ENCODE data around the gene TNRC6C.
"Not testable (repeated sequence)": the region's sequence is repeated elsewhere in the genome, so short reads cannot be mapped to it uniquely, and the experiment has no call there.

The TNRC6C gene

DNA sequence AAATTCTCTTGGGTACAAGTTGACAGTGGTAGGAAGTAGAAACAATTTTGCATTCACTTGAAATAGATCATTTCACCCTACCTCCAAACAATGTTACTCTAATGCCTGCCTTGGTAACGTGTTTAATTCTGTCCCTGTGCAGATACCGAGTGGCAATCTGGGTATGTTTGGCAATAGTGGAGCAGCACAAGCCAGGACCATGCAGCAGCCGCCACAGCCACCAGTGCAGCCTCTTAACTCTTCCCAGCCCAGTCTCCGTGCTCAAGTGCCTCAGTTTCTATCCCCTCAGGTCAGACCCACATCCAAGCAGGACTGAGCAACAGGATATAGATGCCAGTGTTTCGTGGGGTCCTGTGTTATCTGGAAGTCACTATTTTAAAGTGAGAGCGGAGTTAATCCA lies 120.8 kb downstream of the TNRC6C start:
- no peaks in the 10 kb centered on the region for H3K4me1 ChIP-seq (ENCODE audit: control insufficient read depth, low read depth, low read length)
- H3K27ac ChIP-seq (ENCODE audit: low read length) = no peak overlapping the region
- peaks cover 54% of the 10 kb centered on the region for H3K36me3 ChIP-seq (ENCODE audit: control insufficient read depth, low read depth, low read length)
- H3K4me3 ChIP-seq (ENCODE audit: low read length) = no peak overlapping the region
- no peaks in the 10 kb centered on the region for H3K27me3 ChIP-seq (ENCODE audit: control insufficient read depth, insufficient read depth, low read length)
- no peaks in the 10 kb centered on the region for H3K9me3 ChIP-seq (ENCODE audit: control insufficient read depth, low read depth, low read length)
- no peak overlapping the region for H3K9ac ChIP-seq (ENCODE audit: low read length)

DNA sequence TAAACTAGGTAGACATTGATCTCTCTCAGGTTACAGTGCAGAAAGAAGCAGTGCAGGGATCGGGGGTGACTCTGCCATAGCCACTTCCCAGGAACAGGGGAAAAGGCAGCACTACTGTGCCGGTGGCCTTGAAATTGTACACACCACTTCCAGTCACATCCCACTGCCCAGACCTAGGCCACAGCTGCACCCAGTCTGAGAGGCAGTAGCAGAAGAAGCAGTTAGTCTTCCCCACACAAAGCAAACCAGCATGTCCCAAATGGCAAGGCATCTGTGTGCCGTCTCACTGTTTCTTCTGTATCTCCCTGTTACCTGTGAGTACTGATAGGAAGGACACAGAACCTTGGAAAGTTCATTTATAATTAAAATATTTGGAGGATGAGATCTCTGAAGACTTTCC lies 123.0 kb downstream of the TNRC6C start:
- Histone ChIP-seq H3K27ac (ENCODE audit: low read length) (no peak overlapping the region), H3K9ac (ENCODE audit: low read length) (no peak overlapping the region), H3K36me3 (ENCODE audit: control insufficient read depth, low read depth, low read length) (peaks cover 40% of the 10 kb centered on the region), H3K9me3 (ENCODE audit: control insufficient read depth, low read depth, low read length) (no peaks in the 10 kb centered on the region), H3K27me3 (ENCODE audit: control insufficient read depth, insufficient read depth, low read length) (no peaks in the 10 kb centered on the region), H3K4me3 (ENCODE audit: low read length) (no peak overlapping the region), H3K4me1 (ENCODE audit: control insufficient read depth, low read depth, low read length) (no peaks in the 10 kb centered on the region)

DNA sequence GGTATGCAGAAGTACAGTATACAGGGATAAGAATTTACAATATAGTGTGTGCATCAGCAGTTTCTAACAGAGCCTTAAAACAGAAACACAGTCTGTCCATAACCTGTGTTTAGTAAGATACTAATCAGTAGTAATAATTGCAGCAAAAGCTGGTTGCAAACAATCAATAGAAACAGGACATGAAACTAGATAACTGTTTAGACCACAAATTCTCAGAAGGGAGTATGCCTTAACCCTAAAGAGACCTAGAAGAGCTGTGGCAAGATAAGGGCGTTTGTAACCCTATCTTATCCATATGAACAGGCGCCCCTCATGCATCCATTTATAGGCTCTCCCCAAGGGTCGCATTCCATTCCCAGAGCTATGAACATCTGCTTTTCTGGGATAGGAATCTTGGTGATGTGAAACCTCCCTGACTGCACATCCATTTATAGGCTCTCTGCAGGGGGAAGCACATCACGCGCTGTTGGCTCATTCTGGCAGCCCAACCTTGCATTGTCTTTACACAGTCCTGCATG lies 123.9 kb downstream of the TNRC6C start:
- not testable (repeated sequence) for H3K9me3 ChIP-seq (ENCODE audit: control insufficient read depth, low read depth, low read length); H3K9ac ChIP-seq (ENCODE audit: low read length); H3K27me3 ChIP-seq (ENCODE audit: control insufficient read depth, insufficient read depth, low read length); H3K27ac ChIP-seq (ENCODE audit: low read length); H3K4me3 ChIP-seq (ENCODE audit: low read length); H3K4me1 ChIP-seq (ENCODE audit: control insufficient read depth, low read depth, low read length)
- peaks cover 40% of the 10 kb centered on the region for H3K36me3 ChIP-seq (ENCODE audit: control insufficient read depth, low read depth, low read length)

DNA sequence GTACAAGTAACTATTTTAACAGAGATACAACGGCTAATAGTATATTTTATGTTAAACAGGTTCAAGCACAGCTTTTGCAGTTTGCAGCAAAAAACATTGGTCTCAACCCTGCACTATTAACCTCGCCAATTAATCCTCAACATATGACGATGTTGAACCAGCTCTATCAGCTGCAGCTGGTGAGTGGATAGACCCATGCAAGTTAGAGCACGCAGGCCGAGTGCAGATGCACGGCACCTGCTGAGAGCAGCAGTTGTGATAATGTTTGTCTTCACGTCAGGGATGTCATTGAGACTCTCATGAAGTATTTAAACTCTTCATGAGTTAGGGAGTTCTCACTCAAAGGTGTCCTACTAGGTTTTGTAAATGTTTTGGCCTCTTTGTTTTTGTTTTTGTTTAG lies 124.5 kb downstream of the TNRC6C start:
- H3K27me3 ChIP-seq (ENCODE audit: control insufficient read depth, insufficient read depth, low read length) = no peaks in the 10 kb centered on the region
- H3K9me3 ChIP-seq (ENCODE audit: control insufficient read depth, low read depth, low read length) = no peaks in the 10 kb centered on the region
- H3K4me3 ChIP-seq (ENCODE audit: low read length) = no peak overlapping the region
- no peak overlapping the region for H3K9ac ChIP-seq (ENCODE audit: low read length)
- peaks cover 40% of the 10 kb centered on the region for H3K36me3 ChIP-seq (ENCODE audit: control insufficient read depth, low read depth, low read length)
- H3K4me1 ChIP-seq (ENCODE audit: control insufficient read depth, low read depth, low read length) = no peaks in the 10 kb centered on the region
- H3K27ac ChIP-seq (ENCODE audit: low read length) = no peak overlapping the region

DNA sequence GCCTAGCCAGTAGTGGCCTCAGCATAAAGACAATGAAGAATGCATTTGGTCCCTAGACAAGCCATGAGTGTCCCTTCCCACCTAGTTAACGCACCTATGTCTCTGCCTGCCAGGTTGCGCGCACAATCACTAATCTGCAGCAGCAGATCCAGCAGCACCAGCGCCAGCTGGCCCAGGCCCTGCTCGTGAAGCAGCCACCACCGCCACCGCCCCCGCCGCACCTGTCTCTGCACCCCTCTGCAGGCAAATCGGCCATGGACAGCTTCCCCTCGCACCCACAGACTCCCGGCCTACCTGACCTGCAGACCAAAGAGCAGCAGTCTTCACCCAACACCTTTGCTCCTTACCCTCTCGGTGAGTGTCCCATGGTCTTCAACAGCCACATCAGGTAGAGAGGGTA lies 128.2 kb downstream of the TNRC6C start:
- Histone ChIP-seq H3K27me3 (ENCODE audit: control insufficient read depth, insufficient read depth, low read length) (no peaks in the 10 kb centered on the region), H3K4me3 (ENCODE audit: low read length) (no peak overlapping the region), H3K36me3 (ENCODE audit: control insufficient read depth, low read depth, low read length) (peaks cover 46% of the 10 kb centered on the region), H3K27ac (ENCODE audit: low read length) (no peak overlapping the region), H3K9me3 (ENCODE audit: control insufficient read depth, low read depth, low read length) (no peaks in the 10 kb centered on the region), H3K9ac (ENCODE audit: low read length) (no peak overlapping the region), H3K4me1 (ENCODE audit: control insufficient read depth, low read depth, low read length) (no peaks in the 10 kb centered on the region)

DNA sequence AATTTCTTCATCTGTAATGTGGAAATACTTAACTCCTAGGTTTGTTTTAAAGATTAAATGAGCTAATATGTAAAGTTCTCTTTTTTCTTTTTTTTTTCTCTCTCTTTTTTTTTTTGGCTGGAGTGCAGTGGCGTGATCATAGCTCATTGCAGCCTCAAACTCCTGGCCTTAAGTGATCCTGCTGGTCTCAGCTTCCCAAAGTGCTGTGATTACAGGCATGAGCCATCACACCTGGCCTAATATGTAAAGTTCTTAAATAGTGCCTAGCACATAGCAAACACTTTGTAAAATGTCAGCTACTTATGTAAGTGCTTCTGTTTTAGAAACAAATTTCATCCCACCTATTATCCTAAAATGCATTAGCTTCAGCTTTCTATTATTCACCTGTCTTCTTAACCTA lies 130.0 kb downstream of the TNRC6C start:
- Histone ChIP-seq H3K4me1 (ENCODE audit: control insufficient read depth, low read depth, low read length) (no peaks in the 10 kb centered on the region), H3K27ac (ENCODE audit: low read length) (no peak overlapping the region), H3K9ac (ENCODE audit: low read length) (no peak overlapping the region), H3K4me3 (ENCODE audit: low read length) (no peak overlapping the region), H3K36me3 (ENCODE audit: control insufficient read depth, low read depth, low read length) (peaks cover 57% of the 10 kb centered on the region), H3K9me3 (ENCODE audit: control insufficient read depth, low read depth, low read length) (no peaks in the 10 kb centered on the region), H3K27me3 (ENCODE audit: control insufficient read depth, insufficient read depth, low read length) (no peaks in the 10 kb centered on the region)

DNA sequence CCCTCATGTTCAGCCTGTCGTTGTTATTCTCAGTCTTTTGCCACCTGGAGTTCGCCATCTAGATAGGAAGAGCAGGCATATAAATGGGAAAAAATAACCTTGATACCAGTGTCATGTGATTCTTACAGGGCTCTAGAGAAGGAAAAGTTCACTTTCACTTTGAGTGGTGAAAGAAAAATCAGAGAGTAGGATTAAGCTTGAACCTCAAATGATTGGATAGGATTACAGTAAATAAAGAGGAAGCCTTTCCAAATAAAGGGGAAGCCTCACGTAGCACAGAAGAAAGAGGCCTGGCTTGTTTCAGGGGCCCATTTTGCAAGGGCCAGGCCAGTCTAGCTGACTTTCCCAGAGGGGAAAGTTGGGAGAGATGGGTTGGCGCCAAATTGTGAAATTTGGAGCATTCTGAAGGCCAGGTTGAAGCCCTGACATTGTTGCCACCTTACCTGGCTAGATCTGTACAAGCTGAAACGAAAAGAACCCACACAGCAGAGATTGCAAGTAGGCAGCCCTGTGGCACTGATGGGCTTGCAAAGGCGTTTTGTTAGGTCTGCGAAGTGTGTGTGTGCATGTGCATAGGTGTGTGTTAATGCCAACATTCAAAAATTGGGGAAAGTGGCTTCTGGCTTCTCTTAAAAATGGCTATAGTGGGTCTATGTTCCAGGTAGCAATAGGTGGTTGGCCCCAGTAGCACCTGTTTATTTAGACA lies 131.2 kb downstream of the TNRC6C start:
- Histone ChIP-seq H3K9ac (ENCODE audit: low read length) (no peak overlapping the region), H3K9me3 (ENCODE audit: control insufficient read depth, low read depth, low read length) (no peaks in the 10 kb centered on the region), H3K27ac (ENCODE audit: low read length) (no peak overlapping the region), H3K4me3 (ENCODE audit: low read length) (no peak overlapping the region), H3K27me3 (ENCODE audit: control insufficient read depth, insufficient read depth, low read length) (no peaks in the 10 kb centered on the region), H3K36me3 (ENCODE audit: control insufficient read depth, low read depth, low read length) (peaks cover 62% of the 10 kb centered on the region), H3K4me1 (ENCODE audit: control insufficient read depth, low read depth, low read length) (no peaks in the 10 kb centered on the region)

DNA sequence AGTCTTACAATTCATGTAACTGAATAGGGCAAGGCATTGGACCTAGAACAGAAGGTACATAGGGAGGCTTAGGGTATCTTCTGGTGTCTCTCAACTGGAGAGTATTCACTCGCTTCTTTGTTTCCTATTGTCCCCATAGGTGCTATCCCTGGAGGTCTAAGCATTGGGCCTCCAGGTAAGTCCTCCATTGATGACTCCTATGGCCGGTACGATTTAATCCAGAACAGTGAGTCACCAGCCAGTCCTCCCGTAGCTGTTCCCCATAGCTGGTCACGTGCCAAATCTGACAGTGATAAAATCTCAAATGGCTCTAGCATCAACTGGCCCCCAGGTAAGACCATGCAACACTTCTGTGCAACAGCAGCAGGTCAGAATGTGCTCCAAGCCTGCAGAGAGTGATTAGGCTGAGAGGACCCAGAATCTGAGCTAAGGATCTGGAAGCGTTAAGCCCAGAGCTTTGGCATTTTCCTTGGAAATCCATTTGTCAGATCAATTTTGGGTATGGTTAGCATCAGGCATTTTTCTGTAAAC lies 134.4 kb downstream of the TNRC6C start:
- no peaks in the 10 kb centered on the region for H3K4me1 ChIP-seq (ENCODE audit: control insufficient read depth, low read depth, low read length)
- H3K4me3 ChIP-seq (ENCODE audit: low read length) = no peak overlapping the region
- no peaks in the 10 kb centered on the region for H3K9me3 ChIP-seq (ENCODE audit: control insufficient read depth, low read depth, low read length)
- no peak overlapping the region for H3K9ac ChIP-seq (ENCODE audit: low read length)
- no peak overlapping the region for H3K27ac ChIP-seq (ENCODE audit: low read length)
- H3K27me3 ChIP-seq (ENCODE audit: control insufficient read depth, insufficient read depth, low read length) = no peaks in the 10 kb centered on the region
- H3K36me3 ChIP-seq (ENCODE audit: control insufficient read depth, low read depth, low read length) = peaks cover 73% of the 10 kb centered on the region

DNA sequence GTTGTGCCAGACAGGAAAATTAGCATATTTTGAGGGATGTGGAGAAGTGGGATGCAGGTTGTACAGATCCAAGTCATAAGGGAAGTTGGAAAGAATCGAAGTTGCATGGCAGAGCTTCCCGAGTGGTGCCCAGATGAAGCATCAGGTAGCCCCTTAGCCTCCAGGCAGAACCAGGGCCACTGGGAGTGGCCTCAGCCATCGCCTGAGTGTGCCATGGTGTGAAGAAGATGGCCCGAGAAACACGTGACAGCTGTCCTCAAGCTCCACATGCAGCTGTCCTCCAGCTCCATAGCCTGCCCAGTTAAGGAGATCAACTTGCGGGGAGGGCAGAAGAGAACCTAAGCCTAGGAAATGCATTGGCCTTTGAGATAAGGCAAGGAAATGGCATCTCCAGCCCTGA lies 136.5 kb downstream of the TNRC6C start:
- Histone ChIP-seq H3K4me1 (ENCODE audit: control insufficient read depth, low read depth, low read length) (no peaks in the 10 kb centered on the region), H3K27me3 (ENCODE audit: control insufficient read depth, insufficient read depth, low read length) (no peaks in the 10 kb centered on the region), H3K9me3 (ENCODE audit: control insufficient read depth, low read depth, low read length) (no peaks in the 10 kb centered on the region), H3K27ac (ENCODE audit: low read length) (no peak overlapping the region), H3K36me3 (ENCODE audit: control insufficient read depth, low read depth, low read length) (peaks cover 79% of the 10 kb centered on the region), H3K9ac (ENCODE audit: low read length) (no peak overlapping the region), H3K4me3 (ENCODE audit: low read length) (no peak overlapping the region)

DNA sequence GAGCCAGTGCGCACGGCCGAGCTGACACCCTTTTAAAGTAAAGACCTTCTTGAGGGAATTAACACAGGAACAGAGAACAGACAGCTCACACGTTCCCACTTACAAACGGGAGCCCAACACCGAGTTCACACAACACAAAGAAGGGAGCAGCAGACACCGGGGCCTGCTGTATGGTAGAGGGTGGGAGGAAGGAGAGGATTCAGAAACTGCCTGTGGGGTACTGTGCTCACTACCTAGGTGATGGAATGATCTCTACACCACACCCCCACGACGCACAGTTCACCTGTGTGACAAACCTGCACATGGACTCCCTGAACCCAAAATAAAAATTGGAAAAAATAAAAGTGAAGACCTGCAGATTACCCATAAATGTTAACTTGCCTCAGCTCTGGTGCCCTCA lies 137.6 kb downstream of the TNRC6C start:
- Histone ChIP-seq H3K4me1 (ENCODE audit: control insufficient read depth, low read depth, low read length) (no peaks in the 10 kb centered on the region), H3K27me3 (ENCODE audit: control insufficient read depth, insufficient read depth, low read length) (no peaks in the 10 kb centered on the region), H3K9me3 (ENCODE audit: control insufficient read depth, low read depth, low read length) (no peaks in the 10 kb centered on the region), H3K4me3 (ENCODE audit: low read length) (no peak overlapping the region), H3K27ac (ENCODE audit: low read length) (no peak overlapping the region), H3K9ac (ENCODE audit: low read length) (no peak overlapping the region), H3K36me3 (ENCODE audit: control insufficient read depth, low read depth, low read length) (peaks cover 74% of the 10 kb centered on the region)

DNA sequence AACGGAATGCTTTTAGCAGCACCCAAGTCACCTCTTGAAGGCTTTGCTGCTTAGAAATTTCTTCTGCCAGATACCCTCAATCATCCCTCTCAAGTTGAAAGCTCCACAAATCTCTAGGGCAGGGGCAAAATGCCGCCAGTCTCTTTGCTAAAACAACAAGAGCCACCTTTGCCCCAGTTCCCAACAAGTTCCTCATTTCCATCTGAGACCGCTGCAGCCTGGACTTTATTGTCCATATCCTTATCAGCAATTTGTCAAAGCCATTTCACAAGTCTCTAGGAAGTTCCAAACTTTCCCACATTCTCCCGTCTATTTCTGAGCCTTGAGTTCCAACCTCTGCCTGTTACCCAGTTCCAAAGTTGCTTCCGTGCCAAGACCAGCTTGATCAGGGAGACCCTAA lies 142.6 kb downstream of the TNRC6C start:
- Histone ChIP-seq H3K36me3 (ENCODE audit: control insufficient read depth, low read depth, low read length) (peaks cover 58% of the 10 kb centered on the region), H3K27ac (ENCODE audit: low read length) (no peak overlapping the region), H3K9ac (ENCODE audit: low read length) (no peak overlapping the region), H3K4me1 (ENCODE audit: control insufficient read depth, low read depth, low read length) (no peaks in the 10 kb centered on the region), H3K9me3 (ENCODE audit: control insufficient read depth, low read depth, low read length) (no peaks in the 10 kb centered on the region), H3K4me3 (ENCODE audit: low read length) (no peak overlapping the region), H3K27me3 (ENCODE audit: control insufficient read depth, insufficient read depth, low read length) (no peaks in the 10 kb centered on the region)

DNA sequence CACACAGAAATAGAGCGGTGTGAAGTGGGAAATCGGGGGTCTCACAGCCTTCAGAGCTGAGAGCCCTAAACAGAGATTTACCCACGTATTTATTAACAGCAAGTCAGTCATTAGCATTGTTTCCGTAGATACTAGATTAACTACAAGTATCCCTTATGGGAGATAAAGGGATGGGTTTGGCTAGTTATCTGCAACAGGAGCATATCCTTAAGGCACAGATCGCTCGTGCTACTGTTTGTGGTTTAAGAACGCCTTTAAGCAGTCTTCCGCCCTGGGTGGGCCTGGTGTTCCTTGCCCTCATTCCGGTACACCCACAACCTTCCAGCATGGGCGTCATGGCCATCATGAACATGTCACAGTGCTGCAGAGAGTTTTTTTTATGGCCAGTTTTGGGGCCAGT lies 143.0 kb downstream of the TNRC6C start:
- Histone ChIP-seq H3K27me3 (ENCODE audit: control insufficient read depth, insufficient read depth, low read length) (no peaks in the 10 kb centered on the region), H3K4me3 (ENCODE audit: low read length) (no peak overlapping the region), H3K27ac (ENCODE audit: low read length) (no peak overlapping the region), H3K36me3 (ENCODE audit: control insufficient read depth, low read depth, low read length) (peaks cover 53% of the 10 kb centered on the region), H3K9ac (ENCODE audit: low read length) (no peak overlapping the region), H3K9me3 (ENCODE audit: control insufficient read depth, low read depth, low read length) (no peaks in the 10 kb centered on the region), H3K4me1 (ENCODE audit: control insufficient read depth, low read depth, low read length) (no peaks in the 10 kb centered on the region)
